ENCODE data around the gene GSE1.

Gene GSE1

DNA sequence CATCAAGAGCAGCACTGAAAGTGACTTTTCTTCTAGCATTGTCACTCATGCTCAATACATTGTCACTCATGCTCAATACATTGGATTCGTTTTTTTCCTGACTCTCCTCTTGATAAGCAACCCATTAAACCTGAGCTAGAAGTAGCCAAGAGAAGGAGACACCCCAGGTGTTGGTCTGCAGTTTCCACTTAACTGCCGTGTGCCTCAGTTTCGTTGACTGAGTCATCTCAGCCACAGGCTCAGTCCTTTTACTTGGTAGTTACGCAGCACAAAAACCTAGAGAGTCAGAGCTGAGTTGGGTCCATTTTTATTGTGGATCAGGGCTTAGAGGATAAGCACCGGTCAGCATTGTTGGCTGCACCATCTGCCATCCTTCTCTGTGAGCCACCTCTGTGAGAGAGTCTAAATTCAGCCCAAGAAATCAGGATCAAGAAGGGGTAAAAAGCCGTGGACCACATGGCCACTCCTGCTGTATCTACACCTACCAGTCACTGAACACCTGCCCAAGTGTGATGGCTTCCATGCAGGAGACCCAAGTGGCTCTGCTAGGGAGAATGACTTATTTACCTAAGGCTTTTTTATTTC lies 64.4 kb downstream of the GSE1 start:
- no peak for TF ChIP-seq POLR2A (IDR thresholded peaks at IDR 0.05; ENCODE audit: low read length)
- no peak for TF ChIP-seq GATA1 (IDR thresholded peaks at IDR 0.05; ENCODE audit: low read depth, low read length)
- DNase-seq, result no peak

DNA sequence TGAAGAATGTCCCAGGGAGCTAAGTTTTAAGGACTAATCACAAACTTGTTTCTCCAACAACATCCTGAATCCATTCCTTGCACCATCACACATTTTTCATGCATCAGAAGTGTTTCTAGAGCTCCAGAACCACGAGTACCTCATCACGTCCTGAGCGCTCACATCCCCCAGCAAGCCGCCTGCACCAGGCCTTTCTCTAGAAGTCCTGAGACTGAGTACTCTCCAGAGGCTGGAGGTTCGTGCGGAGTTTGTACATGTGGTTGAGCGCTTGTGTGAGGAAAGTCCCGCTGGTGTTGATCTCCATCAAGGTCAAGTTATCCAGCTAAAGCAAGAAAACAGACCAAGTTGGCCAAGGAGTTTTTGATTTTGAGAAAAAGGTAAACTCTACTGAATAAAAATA lies 64.9 kb downstream of the GSE1 start:
- TF ChIP-seq GATA1 (IDR thresholded peaks at IDR 0.05; ENCODE audit: low read depth, low read length), result no peak
- no peak for TF ChIP-seq POLR2A (IDR thresholded peaks at IDR 0.05; ENCODE audit: low read length)
- no peak for DNase-seq

- TF ChIP-seq GATA1 (IDR thresholded peaks at IDR 0.05; ENCODE audit: low read depth, low read length), result no peak
- TF ChIP-seq POLR2A (IDR thresholded peaks at IDR 0.05; ENCODE audit: low read length), result no peak
These were observed 65.7 kb downstream of the GSE1 start for GRCh38 chr16:85678821-85679220.

DNA sequence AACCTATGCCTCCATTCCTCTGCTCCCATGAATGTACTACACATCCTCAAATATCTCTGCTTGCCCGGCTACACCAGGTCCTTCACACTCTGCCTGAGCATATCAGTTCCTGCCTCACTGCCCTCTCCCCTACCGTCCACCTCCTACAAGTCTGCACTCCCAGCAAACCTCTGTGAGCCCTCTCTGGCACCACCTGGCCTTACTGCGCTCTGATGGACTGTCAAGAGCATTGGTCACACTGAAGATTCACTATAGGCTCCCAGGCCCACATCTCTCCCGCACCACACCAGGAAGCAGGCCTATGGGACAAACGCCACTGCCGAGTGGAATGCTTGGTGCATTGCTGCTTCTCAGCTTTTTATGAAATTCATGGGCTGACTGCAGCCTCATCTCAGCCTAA lies 66.7 kb downstream of the GSE1 start:
- TF ChIP-seq GATA1 (IDR thresholded peaks at IDR 0.05; ENCODE audit: low read depth, low read length) (no peak), POLR2A (IDR thresholded peaks at IDR 0.05; ENCODE audit: low read length) (no peak)
- DNase-seq, result no peak

More at GRCh38 chr16:85678821-85679220, 65.7 kb downstream of the GSE1 start:
- DNase-seq, result no peak

- no peak for TF ChIP-seq GATA1 (IDR thresholded peaks at IDR 0.05; ENCODE audit: low read depth, low read length)
- no peak for TF ChIP-seq POLR2A (IDR thresholded peaks at IDR 0.05; ENCODE audit: low read length)
- DNase-seq, result no peak
These were observed 67.3 kb downstream of the GSE1 start for GRCh38 chr16:85680352-85680944.

GRCh38 chr16:85681255-85681654 lies 68.1 kb downstream of the GSE1 start:
- DNase-seq, result no peak
- no peak for TF ChIP-seq GATA1 (IDR thresholded peaks at IDR 0.05; ENCODE audit: low read depth, low read length)
- no peak for TF ChIP-seq POLR2A (IDR thresholded peaks at IDR 0.05; ENCODE audit: low read length)

DNA sequence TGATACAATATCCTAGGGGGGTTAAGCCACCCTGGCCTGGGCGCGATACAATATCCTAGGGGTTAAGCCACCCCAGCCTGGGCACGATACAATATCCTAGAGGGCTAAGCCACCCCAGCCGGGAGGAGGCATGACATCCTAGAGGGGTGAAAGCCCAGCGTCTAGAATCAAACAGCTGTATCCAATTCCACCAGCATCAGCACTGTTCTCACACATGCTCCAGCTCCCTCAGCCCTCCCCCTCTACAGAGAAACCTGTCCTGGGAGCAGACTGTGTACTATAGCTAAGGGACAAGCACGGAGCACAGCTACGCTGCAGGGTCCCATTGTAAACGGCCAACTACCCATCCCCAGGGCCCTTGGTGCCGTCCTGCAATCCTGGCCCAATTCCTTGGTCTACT lies 69.4 kb downstream of the GSE1 start:
- no peak for TF ChIP-seq POLR2A (IDR thresholded peaks at IDR 0.05; ENCODE audit: low read length)
- TF ChIP-seq GATA1 (IDR thresholded peaks at IDR 0.05; ENCODE audit: low read depth, low read length), result no peak
- DNase-seq, result no peak

GRCh38 chr16:85683363-85683762 lies 70.2 kb downstream of the GSE1 start:
- no peak for TF ChIP-seq POLR2A (IDR thresholded peaks at IDR 0.05; ENCODE audit: low read length)
- no peak for TF ChIP-seq GATA1 (IDR thresholded peaks at IDR 0.05; ENCODE audit: low read depth, low read length)
- peak; percentile 42 to 64 for DNase-seq

DNA sequence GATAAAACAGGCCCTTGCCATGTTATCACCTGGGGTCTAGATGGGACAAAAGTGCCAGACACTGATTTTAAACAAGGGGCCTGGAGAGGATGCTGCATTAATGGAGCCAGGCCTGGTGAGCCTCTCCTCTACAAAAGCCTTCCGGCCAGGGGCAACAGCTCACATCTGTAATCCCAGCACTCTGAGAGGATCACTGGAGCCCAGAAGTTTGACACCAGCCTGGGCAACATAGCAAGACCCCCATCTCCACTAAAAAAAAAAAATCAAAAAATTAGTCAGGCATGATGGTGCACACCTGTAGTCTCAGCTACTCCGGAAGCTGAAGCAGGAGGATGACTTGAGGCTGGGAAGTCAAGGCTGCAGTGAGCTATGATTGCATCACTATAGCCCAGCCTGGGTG lies 72.1 kb downstream of the GSE1 start:
- no peak for DNase-seq
- no peak for TF ChIP-seq POLR2A (IDR thresholded peaks at IDR 0.05; ENCODE audit: low read length)

DNA sequence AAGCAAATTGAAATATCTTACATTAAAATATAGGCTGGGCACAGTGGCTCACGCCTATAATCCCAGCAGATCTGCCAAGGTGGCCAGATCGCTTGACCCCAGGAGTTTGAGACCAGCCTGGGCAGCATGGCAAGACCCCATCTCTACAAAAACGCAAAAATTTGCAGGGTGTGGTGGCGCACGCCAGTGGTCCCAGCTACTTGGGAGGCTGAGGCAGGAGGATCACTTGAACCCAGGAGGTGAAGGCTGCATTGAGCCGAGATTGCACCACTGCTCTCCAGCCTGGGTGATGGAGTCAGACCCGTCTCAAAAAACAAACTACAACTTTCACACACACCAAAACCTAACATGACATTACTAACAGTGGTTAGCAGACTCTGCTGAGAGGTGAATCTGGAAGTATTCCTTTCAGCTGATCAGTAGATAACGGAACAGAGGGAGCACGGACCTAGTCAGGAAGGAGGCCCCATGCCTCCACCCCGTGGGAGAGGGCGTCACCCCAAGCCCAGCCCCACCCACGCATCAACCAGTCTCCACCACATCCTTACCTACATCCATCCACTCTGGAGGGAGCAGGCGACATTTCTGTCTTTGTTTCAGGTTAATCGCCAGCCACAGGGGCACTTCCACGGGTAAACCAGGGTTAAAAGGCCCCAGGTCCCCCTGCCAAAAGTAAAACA lies 73.9 kb downstream of the GSE1 start:
- TF ChIP-seq GATA1 (IDR thresholded peaks at IDR 0.05; ENCODE audit: low read depth, low read length) (no peak), POLR2A (IDR thresholded peaks at IDR 0.05; ENCODE audit: low read length) (no peak)
- DNase-seq, result peak; percentile 31 to 40

DNA sequence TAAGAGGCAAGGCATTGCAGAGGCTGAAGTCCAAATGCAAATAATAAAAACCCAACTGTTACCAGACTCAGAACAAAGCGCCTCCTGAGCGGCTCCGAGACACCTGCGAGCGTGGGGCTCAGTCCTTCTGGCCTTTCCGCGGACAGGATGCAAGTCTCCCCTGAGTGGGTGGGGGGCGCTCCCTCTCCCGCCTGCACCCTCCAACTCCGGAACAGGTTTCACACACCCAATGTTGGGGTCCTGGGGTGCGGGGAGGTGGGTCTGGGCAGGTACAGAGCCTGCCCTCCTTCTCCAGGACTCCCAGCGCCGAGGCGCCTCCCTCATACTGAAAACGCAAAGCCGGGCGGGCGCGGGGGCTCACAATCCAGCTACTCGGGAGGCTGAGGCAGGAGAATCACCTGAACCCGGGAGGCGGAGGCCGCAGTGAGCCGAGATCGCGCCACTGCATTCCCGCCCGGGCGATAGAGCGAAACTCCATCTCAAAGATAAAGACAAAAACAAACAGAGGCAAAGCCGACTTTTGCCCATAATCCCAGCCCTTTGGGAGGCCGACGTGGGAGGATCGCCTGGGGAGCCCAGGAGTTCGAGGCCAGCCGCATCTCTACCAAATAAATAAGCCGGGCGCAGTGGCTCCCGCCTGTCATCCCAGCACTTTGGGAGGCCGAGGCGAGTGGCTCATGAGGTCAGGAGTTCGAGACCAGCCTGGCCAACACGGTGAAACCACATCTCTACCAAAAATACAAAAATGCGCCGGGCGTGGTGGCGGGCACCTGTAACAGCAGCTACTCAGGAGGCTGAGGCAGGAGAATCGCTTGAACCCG lies 74.7 kb downstream of the GSE1 start:
- peak; percentile 44 to 45 for DNase-seq
- TF ChIP-seq GATA1 (IDR thresholded peaks at IDR 0.05; ENCODE audit: low read depth, low read length), result no peak
- no peak for TF ChIP-seq POLR2A (IDR thresholded peaks at IDR 0.05; ENCODE audit: low read length)

- peak; percentile 67 for TF ChIP-seq POLR2A (IDR thresholded peaks at IDR 0.05; ENCODE audit: low read length)
- TF ChIP-seq GATA1 (IDR thresholded peaks at IDR 0.05; ENCODE audit: low read depth, low read length), result no peak
- peak; percentile 96 for DNase-seq
These were observed 75.6 kb downstream of the GSE1 start, which contains the start of gene GINS2 for GRCh38 chr16:85688586-85689284. GINS2 (minus strand) TSS chr16:85688954; CDS start chr16:85688898, 56 bp downstream.

DNA sequence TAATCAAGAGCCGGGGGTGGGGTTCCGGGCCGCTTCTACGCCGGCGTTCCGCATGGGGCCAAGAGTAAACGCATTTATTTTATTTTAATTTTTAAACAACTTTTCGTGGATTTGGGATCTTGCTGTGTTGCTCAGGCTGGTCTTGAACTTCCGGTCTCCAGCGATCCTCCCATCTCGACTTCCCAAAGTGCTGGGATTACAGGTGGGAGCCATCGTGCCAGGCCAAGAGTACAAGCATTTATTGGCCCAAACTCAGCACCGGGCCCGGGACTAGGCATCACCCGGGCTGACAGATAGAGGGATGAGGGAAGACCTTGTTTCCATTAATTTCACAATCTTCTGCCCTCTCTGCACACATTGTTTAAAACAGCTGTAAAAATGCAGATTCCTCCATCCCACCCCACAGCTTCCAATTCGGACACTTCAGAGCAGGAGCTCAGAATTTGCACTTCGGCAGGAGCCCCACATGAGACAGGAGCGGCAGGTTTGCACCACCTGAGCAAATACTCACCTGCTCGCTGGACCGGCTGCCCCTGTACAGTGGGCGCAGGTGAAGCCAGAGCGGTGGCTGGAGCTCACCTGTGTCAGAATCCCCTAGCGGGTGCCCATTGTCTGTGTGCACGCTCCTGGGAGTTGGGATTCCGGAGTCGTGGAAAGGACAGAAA lies 76.3 kb downstream of the GSE1 start:
- no peak for DNase-seq
- no peak for TF ChIP-seq POLR2A (IDR thresholded peaks at IDR 0.05; ENCODE audit: low read length)
- TF ChIP-seq GATA1 (IDR thresholded peaks at IDR 0.05; ENCODE audit: low read depth, low read length), result no peak
